ENCODE results near the gene BNIP2. TPM values are rescaled to one million over a fixed set of nuclear protein-coding genes. Genes with fewer than 3 reads are reported as not detected.
A peak's percentile ranks its signal among the peaks of the same experiment; 100 is the strongest.
"Not testable (repeated sequence)": the region's sequence is repeated elsewhere in the genome, so short reads cannot be mapped to it uniquely, and the experiment has no call there.

Gene BNIP2
- total RNA-seq (2014; rRNA removed; shearing (Covaris generic)): 72.0 and 107 TPM in 2 replicates
- polyA plus RNA-seq (2015; cell fraction: cytosol; rRNA removed): 113 and 145 TPM in 2 replicates
- polyA plus RNA-seq (2015; cell fraction: nucleus; rRNA removed): 86.4 and 92.2 TPM in 2 replicates

GRCh38 chr15:59688782-59689625 is at the start of gene BNIP2:
Gene BNIP2 (minus strand): TSS chr15:59689320. CDS start chr15:59682457, 6,863 bp downstream.
- peak; percentile 99 for DNase-seq (ENCODE audit: low read depth)

GRCh38 chr15:59738676-59739075 is 49.6 kb upstream of the BNIP2 start:
- DNase-seq (ENCODE audit: low read depth): no peak

- DNase-seq (ENCODE audit: low read depth): no peak
These were observed 47.1 kb upstream of the BNIP2 start for GRCh38 chr15:59736181-59736580.

GRCh38 chr15:59725151-59725486 is 36.0 kb upstream of the BNIP2 start:
- DNase-seq (ENCODE audit: low read depth): no peak

GRCh38 chr15:59723687-59724346 is 34.7 kb upstream of the BNIP2 start:
- DNase-seq (ENCODE audit: low read depth): no peak

- DNase-seq (ENCODE audit: low read depth): no peak
These were observed 33.4 kb upstream of the BNIP2 start for GRCh38 chr15:59722476-59722875.

- no peak for DNase-seq (ENCODE audit: low read depth)
These were observed 32.9 kb upstream of the BNIP2 start for GRCh38 chr15:59722037-59722436.

- no peak for DNase-seq (ENCODE audit: low read depth)
These were observed 32.3 kb upstream of the BNIP2 start for GRCh38 chr15:59721411-59721810.

GRCh38 chr15:59713177-59713576 is 24.1 kb upstream of the BNIP2 start:
- DNase-seq (ENCODE audit: low read depth): no peak

- DNase-seq (ENCODE audit: low read depth): no peak
These were observed 22.5 kb upstream of the BNIP2 start for GRCh38 chr15:59711451-59712243.

GRCh38 chr15:59707619-59708018 is 18.5 kb upstream of the BNIP2 start:
- no peak for DNase-seq (ENCODE audit: low read depth)

- no peak for DNase-seq (ENCODE audit: low read depth)
These were observed 15.1 kb upstream of the BNIP2 start for GRCh38 chr15:59703979-59704796.

GRCh38 chr15:59702351-59702750 is 13.2 kb upstream of the BNIP2 start:
- no peak for DNase-seq (ENCODE audit: low read depth)

- no peak for DNase-seq (ENCODE audit: low read depth)
These were observed 12.8 kb upstream of the BNIP2 start for GRCh38 chr15:59701880-59702279.

- DNase-seq (ENCODE audit: low read depth): peak; percentile 23
These were observed 10.8 kb upstream of the BNIP2 start for GRCh38 chr15:59699810-59700431.

GRCh38 chr15:59698065-59698464 is 8.9 kb upstream of the BNIP2 start:
- DNase-seq (ENCODE audit: low read depth): not testable (repeated sequence)

GRCh38 chr15:59696332-59696731 is 7.2 kb upstream of the BNIP2 start:
- DNase-seq (ENCODE audit: low read depth): no peak

GRCh38 chr15:59694779-59695178 is 5.7 kb upstream of the BNIP2 start:
- no peak for DNase-seq (ENCODE audit: low read depth)

- peak; percentile 45 for DNase-seq (ENCODE audit: low read depth)
These were observed 2.2 kb upstream of the BNIP2 start for GRCh38 chr15:59691194-59691805.

Data from HT1080 (cell line).